HT1080 (cell line): Measurements from ENCODE around the gene PAF1. TPM values are rescaled to one million over a fixed set of nuclear protein-coding genes. Genes with fewer than 3 reads are reported as not detected.
A peak's percentile ranks its signal among the peaks of the same experiment; 100 is the strongest.

ENCODE experiments used
- DNase-seq: peaks from one replicate; pipeline ENCODE4 v3.0.0-alpha.2; 2015; ENCODE audit warnings: low read depth
- total RNA-seq: library from RNA; depleted of rRNA; stranded (reverse); fragments of >200 nt; shearing (Covaris generic); gene quantifications from 2 replicates; pipeline ENCODE4 v1.2.3, GENCODE V29; 2014

PAF1 gene
- total RNA-seq, 1 experiment from 2014 or later, result 56.1 TPM

DNA sequence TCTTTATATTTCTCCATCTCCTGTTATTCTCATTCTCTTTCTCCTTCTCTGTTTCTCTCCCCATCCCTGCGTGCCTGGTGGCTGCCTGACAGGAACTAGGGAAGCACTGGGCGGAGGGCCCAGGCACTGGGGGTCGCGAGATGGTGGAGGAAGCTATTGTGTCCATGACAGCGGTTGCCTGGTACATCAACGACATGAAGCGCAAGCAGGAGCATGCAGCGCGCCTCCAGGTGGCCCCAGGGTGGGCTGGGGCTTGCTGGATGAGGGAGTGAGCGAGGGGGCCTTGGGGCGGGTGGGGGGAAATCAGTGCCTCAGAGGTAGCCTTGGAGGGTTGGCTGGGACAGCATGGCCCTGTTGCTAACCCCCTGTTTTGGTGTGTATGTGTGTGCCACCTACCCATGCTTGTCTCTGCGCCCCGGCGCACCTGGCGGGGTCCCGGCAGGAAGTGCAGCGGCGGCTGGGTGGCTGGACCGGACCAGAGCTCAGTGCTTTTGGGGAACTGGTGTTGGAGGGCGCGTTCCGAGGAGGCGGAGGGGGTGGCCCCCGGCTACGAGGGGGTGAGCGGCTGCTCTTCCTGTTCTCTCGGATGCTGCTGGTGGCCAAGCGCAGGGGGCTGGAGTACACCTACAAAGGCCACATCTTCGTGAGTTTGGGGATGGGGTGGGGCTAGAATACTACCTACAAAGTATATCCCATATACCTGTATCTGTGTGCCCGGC is 26.7 kb upstream of the PAF1 start:
- DNase-seq, result no peak

DNA sequence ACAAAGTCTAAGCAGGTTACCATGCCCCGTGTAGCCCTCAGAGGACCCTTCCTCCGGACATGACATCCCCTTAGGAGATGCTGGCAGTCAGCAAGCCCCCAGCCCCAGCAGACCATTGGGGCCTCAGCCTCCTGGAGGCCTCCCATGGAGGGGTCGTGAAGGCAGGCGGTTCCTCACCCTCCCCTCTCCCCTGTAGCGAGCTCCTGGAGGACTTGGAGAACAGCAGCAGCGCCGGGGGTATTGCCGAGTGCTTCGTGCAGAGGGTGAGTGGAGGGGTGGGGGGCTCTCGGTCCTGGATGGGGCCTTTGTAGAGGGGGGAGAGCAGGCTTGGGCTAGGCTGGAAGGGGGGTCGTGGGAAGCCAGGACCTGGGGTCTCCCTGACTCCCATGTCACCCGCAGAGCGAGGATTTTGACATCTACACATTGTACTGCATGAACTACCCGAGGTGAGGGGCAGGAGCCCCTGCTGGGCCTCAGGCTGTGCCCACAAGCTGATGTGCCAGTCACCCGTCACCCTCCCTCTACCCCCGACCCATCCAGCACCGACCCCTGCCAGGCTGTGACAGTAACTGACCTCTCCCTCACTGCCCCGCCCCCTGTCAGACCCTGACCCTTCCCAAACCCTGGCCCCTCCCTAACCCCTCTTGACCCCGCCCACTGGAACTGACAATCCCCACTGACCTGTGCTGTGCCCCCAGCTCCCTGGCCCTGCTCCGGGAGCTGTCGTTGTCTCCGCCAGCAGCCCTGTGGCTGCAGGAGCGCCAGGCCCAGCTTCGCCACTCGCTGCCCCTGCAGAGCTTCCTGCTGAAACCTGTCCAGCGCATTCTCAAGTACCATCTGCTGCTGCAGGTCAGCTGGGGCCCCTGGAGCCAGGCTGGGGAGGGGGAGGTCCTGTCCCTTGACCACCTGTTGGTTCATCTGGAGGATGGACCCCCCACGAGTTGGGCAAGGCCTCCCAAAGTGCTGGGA is 25.5 kb upstream of the PAF1 start:
- no peak for DNase-seq

DNA sequence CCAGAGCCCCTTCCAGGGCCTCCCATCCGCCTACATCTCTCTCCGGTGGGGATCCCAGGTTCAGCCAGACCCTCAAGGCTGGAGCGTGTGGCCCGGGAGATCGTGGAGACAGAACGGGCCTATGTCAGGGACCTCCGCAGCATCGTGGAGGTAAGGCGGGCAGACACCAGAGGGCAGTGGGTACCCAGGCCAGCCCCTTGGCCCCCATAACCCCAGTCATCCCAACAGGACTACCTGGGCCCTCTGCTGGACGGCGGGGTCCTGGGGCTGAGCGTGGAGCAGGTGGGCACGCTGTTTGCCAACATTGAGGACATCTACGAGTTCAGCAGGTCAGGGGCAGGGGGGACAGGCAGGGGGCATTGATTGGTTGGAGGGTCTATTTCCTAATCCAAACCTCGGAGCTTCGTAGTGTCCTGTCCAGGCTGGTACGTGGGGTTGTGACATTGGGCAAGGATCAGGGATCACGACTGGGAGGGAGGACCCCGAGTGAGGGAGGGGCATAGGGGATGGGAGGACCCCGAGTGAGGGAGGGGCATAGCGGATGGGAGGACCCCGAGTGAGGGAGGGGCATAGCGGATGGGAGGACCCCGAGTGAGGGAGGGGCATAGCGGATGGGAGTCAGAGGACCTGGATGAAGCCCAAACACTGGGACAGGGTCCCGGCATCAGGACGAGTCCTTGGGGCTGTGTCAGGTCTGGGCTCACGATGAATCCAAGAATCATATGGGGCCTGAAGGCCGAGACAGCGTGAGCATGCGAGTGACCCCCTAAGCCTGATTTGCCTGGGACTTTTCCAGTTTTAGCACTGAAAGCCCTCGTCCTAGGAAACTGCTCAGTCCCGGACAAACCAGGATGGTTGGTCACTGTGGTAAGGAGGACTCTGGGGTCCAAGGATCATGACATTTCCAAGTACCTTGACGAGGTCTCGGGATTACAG is 24.5 kb upstream of the PAF1 start:
- DNase-seq, result no peak

DNA sequence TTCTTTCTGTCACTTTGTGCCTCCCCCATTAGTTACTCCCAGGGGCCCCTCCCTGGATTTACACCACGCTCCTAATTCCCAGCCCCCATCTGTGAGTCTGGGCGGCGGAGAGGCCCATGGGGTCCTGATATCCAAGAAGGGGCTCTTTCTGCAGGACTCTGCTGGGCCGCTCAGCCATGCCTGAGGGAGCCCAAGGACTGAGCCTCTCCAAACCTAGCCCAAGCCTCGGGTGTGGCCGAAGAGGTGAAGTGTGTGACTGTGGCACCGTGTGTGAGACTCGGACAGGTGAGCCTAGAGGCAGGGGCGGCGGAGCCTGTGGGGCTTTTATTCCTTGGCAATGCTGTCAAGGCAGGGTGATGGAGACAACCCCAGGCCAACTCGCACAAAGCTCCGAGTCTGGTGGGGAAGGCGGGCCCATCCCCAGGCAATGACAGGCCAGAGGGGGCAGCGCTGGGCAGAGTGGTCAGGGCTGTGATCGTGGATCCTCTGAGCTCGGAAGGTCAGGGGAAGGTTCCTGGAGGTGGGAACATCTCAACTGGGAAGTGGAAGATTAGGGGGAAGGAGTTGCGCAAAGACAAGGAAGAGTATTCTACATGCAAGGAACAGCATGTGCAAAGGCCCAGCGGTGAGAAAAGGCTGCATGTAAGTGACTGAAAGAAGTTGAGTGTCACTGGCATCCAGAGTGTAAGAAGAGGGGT is 23.2 kb upstream of the PAF1 start:
- no peak for DNase-seq

DNA sequence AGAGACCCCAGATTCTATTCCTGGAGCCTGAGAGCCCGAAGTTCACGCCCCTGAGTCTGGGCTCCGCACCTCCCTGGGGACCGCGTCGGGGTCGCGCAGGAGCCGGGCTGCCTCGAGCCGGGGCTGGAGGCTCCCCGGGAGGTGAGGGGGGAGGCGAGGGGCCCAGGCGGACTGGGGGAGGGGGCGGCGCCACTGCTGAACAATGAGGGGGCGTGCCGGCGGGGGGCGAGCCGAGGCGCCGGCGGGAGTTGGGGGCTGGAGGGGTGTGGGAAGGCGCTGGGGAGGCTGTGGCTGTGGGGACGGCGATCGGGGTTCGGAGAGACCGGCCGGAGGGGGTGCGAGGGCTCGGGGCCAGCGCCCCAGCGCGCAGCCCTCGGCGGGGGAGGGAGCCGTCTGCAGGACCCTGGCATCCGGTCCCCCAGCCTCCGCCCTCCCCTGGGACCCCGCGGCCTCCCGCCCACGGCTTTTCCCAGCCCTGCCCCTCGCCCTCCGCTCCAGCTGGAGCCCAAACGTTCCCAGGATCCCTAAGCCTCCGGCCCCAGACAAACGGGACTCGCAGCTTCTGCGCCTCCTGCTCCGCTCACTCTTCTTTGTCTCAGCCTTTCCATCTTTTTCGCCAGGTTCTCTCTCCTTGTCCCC is 22.5 kb upstream of the PAF1 start:
- DNase-seq, result no peak

DNA sequence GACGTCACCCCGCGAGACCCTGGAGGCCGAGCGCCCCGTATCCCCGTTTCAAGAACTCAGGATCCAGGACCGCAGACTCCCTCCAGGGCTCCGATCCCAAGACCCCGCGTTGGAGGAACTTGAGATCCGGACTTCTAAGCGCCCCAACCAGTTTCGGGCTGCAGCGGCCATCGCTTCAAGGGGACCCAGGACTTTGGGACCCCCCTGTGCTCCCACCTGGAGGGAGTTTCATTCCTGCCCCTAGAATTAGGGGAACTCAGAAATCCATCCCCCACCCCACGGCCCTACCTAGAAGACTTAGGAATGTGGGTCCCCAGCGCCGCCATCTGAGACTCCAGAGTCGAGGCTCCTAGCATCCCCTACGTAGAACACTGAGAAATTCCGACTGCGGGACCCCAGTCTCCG is 22.0 kb upstream of the PAF1 start:
- DNase-seq, result no peak

DNA sequence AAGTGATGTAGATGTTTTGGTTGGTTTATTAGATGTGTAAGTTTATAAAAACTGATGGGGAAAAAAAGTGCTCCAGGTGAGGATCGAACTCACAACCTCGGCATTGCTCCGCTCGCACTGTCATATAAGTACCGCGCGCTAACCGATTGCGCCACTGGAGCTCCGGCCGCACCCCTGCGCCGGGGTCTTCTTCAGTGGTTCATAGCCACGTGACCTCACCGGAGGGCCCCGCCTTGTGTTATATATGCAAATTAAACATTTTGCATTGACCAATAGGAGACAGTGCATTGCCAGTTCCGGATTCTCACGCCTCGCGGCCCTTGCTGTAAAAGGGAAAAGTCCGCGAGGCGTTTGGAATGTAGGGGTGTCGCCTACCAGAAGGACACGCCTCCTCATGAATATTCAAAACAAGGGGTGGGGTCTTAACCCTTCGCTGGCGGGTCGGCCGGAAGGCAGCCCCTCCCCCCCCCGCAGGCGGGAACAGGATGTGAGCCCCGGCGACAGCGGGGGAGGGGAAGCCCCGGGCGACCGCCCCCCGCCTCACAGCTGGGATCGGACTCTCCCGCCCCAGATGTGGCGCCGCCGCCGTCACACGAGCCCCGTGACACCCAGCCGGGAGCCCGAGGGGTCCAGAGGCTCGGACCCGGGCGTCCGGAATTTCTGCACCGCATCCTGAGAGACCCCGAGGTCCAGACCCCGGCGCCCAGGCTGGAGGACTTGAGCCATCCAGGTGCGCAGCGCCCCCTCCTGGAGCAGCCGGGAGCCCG is 21.4 kb upstream of the PAF1 start, which contains the start of gene PLEKHG2:
TSS of gene PLEKHG2 (plus strand) at position 570 of the 767 bp plus-strand sequence. CDS start 1,418 bp downstream, outside the sequence.
- peak; percentile 99 for DNase-seq

DNA sequence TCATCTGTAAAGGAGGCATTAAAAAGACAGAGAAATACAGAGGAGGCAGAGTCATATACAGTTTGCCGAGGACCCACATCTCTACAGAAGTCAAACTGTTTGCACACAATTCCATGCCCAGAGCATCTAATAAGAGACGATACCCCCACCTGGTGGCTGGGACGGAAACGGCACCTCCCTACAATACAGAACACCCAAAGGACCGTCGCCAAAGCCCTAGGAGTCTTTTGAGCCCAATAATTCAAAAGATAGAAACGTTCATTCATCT is 20.9 kb upstream of the PAF1 start:
- no peak for DNase-seq

DNA sequence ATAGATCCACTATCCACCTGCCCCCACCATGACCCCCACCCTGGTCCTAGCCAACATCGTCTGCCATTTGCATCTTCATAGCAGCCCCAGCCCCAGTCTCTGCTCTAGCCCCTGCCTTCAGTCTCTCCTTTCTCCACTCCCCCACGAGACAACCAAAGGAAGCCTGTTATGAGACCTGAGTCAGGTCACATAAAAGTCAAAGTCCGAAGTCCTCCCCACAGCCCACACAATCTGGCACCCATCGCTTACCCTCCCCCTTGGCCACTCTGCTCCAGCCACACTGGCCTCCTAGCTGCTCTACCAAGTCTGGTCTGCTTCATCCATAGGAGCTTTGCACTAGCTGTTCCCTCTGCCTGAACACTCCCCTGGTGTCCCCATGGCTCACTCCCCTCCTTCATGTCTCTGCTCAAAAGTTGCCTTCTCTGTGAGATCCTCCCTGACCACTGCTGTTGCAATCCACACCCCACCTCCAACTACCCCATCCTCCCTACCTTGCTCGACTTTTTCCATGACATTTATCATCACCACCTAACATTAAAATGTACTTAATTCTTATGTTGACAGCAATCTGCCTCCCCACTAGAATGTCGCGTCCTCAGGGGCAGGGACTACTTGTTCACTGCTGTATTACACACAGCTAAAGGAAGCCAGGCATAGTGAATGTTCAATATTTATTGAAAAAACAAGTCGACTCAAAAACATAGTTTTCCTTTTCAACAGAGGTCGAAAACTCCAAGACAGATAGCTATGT is 20.4 kb upstream of the PAF1 start:
- DNase-seq, result no peak

DNA sequence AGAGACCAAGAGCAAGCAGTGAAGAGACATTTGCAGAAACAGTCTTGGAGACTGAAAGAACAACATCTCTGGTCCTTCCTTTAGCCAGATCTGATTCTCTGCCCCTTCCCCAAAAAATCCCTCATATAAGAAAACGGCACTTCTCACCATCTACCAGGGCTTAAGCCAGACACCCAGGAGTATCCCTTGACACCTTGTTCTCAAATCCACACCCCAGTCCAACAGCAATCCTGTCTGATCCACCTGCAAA is 19.9 kb upstream of the PAF1 start:
- no peak for DNase-seq

DNA sequence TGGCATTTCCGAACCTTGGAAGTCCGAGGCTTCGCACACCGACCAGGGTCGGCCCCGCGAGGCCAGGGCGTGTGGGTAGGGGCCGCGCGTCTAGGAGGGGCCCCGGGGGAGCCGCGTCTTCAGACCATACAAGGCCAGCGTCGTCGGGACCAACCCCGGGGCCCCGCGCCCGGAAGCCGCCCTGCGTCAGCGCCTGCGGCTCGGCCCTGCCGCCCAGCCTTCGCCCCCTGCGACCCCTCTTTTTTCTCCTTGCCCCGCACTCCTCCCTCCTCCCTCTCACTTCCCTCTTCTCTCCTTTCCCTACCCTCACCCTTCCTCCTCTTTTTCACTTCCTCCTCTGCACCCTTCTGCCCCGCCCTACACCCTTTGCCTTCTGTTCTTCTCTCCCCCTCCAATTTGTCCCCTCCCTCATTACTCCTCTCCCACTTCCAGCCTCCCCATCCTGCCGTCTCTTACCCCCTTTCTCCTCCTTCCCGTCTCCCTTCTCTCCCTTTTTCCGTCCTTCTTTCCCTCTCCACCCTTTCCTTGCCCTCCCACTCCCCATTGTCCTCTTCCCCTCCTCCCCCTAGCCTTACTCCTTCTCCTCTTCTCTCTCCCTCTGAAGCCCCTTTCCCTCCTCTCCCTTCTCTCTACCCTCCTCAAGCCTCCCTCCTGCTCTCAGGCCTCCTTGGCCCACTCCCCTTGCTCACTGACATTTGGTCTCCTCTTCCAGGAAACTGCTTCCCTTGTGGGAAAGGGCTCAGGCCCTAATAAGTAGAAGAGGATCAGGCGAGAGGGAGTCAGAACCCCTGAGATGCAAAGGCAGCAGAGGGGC is 19.3 kb upstream of the PAF1 start:
- no peak for DNase-seq

DNA sequence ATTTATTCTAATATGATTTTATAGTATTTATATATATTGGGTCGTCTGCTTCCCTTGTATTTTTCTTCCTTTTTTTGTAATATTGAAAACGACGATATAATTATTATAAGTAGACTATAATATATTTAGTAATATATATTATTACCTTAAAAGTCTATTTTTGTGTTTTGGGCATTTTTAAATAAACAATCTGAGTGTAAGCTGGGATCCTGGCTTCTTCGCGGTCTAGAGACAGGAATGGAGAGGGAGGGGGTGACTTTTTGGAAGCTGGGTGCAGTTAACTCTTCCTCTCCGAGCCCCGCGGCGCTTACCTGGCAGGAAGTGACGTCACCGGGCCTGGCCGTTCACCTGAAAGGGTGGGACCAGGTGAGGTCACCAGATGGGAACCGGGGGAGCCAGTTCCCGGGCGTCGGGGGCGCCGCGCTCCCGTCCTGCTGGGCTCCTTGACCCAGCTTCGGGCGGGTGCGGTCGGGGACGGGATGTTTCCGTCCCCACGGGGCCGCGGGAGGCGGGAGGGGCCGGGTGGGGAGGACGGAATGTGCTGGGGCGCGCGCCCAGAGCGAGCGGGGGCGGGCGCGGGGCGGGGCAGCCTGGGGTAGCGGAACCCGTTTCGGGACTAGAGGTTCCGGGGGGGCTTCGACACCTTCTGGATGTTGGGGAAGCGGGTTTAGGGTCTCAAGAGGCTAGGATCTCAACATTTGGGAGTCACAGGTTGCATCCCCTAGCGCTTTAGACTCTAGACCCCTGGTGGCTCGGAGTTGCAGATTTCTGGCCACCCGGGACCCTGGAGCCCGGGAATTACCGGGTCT is 18.5 kb upstream of the PAF1 start:
- no peak for DNase-seq

DNA sequence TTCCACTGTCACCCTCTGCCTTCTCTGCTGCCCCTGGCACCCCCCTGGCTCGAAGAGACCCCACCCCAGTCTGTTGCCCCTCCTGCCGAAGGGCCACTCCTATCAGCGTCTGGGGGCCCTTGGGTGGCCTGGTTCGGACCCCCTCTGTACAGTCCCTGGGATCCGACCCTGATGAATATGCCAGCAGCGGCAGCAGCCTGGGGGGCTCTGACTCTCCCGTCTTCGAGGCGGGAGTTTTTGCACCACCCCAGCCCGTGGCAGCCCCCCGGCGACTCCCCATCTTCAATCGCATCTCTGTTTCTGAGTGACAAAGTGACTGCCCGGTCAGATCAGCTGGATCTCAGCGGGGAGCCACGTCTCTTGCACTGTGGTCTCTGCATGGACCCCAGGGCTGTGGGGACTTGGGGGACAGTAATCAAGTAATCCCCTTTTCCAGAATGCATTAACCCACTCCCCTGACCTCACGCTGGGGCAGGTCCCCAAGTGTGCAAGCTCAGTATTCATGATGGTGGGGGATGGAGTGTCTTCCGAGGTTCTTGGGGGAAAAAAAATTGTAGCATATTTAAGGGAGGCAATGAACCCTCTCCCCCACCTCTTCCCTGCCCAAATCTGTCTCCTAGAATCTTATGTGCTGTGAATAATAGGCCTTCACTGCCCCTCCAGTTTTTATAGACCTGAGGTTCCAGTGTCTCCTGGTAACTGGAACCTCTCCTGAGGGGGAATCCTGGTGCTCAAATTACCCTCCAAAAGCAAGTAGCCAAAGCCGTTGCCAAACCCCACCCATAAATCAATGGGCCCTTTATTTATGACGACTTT is 17.7 kb upstream of the PAF1 start:
- no peak for DNase-seq

DNA sequence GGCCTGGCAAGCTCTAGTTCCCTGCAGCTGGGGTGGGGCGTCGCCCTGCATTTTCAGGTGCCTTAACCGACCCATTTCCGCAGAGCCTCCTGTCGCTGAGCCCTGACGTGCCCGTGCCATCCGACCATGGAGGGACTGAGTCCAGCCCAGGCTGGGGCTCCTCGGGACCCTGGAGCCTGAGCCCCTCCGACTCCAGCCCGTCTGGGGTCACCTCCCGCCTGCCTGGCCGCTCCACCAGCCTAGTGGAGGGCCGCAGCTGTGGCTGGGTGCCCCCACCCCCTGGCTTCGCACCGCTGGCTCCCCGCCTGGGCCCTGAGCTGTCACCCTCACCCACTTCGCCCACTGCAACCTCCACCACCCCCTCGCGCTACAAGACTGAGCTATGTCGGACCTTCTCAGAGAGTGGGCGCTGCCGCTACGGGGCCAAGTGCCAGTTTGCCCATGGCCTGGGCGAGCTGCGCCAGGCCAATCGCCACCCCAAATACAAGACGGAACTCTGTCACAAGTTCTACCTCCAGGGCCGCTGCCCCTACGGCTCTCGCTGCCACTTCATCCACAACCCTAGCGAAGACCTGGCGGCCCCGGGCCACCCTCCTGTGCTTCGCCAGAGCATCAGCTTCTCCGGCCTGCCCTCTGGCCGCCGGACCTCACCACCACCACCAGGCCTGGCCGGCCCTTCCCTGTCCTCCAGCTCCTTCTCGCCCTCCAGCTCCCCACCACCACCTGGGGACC is 16.9 kb upstream of the PAF1 start:
- DNase-seq, result no peak

DNA sequence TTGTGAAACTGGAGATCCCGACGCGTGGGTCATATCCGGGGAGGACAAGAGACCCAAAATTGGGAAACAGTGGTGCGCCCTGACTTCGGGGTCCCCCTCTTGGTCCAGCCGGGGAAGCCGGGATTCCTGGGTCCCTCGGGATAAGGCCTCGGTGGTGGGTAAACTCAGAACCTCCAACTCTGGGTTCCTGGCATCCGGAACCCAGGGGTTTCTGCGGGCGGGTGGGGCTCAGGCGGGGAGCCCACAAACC is 16.4 kb upstream of the PAF1 start:
- DNase-seq, result no peak
